GM12892 (cell line): Measurements from ENCODE around the gene RACGAP1.

Experiments used
- POLR2A ChIP-seq: IDR thresholded peaks from 2 replicates; pipeline ENCODE4 v1.6.1; 2011; ENCODE audit warnings: low read depth, low read length, control low read depth
- POLR2AphosphoS5 ChIP-seq: IDR thresholded peaks from 2 replicates; pipeline ENCODE4 v1.6.1; 2011; ENCODE audit warnings: low read depth, low read length, control low read depth

GRCh38 chr12:49985981-49986380, 39.3 kb downstream of the RACGAP1 start:
- TF ChIP-seq POLR2A: no peak
- TF ChIP-seq POLR2AphosphoS5: no peak
